Raji (cell line): ENCODE results near the gene BAHD1.

Experiments used
- POLR2A ChIP-seq: IDR thresholded peaks from 2 replicates; pipeline ENCODE4 v1.6.1; 2011; ENCODE audit warnings: low read depth, low read length, control low read depth; ENCODE audit not compliant: insufficient read depth

BAHD1 gene

GRCh38 chr15:40467261-40467615, 26.5 kb downstream of the BAHD1 start:
- no peak for TF ChIP-seq POLR2A

- TF ChIP-seq POLR2A: no peak
Observed at GRCh38 chr15:40468898-40469331, 28.2 kb downstream of the BAHD1 start.

- no peak for TF ChIP-seq POLR2A
Observed at GRCh38 chr15:40469776-40470390, 29.1 kb downstream of the BAHD1 start.

GRCh38 chr15:40470423-40471104, 29.8 kb downstream of the BAHD1 start, which contains the start of gene CHST14:
TSS of gene CHST14 (plus strand) at chr15:40470984. CDS start at chr15:40471214, 230 bp downstream.
- peak; percentile 63 for TF ChIP-seq POLR2A

- TF ChIP-seq POLR2A: 0 out of 2 replicates have a peak, but pooled peaks have one; percentile 33
Observed at GRCh38 chr15:40471105-40471807, 30.5 kb downstream of the BAHD1 start.

- no peak for TF ChIP-seq POLR2A
Observed at GRCh38 chr15:40471808-40472150, 31.0 kb downstream of the BAHD1 start.

- TF ChIP-seq POLR2A: no peak
Observed at GRCh38 chr15:40472171-40472727, 31.5 kb downstream of the BAHD1 start.

GRCh38 chr15:40474581-40474980, 33.8 kb downstream of the BAHD1 start:
- TF ChIP-seq POLR2A: no peak

- TF ChIP-seq POLR2A: no peak
Observed at GRCh38 chr15:40477642-40478327, 37.0 kb downstream of the BAHD1 start.

- no peak for TF ChIP-seq POLR2A
Observed at GRCh38 chr15:40479024-40479423, 38.3 kb downstream of the BAHD1 start.

GRCh38 chr15:40481341-40482074, 40.8 kb downstream of the BAHD1 start:
- no peak for TF ChIP-seq POLR2A

GRCh38 chr15:40483919-40484318, 43.2 kb downstream of the BAHD1 start:
- TF ChIP-seq POLR2A: no peak

GRCh38 chr15:40486066-40486770, 45.5 kb downstream of the BAHD1 start:
- no peak for TF ChIP-seq POLR2A
